ENCODE measurements around the gene SAXO1. TPM values are rescaled to one million over a fixed set of nuclear protein-coding genes. Genes with fewer than 3 reads are reported as not detected.

SAXO1 gene
- total RNA-seq, 1 experiment from 2014 or later = 0.09 TPM

DNA sequence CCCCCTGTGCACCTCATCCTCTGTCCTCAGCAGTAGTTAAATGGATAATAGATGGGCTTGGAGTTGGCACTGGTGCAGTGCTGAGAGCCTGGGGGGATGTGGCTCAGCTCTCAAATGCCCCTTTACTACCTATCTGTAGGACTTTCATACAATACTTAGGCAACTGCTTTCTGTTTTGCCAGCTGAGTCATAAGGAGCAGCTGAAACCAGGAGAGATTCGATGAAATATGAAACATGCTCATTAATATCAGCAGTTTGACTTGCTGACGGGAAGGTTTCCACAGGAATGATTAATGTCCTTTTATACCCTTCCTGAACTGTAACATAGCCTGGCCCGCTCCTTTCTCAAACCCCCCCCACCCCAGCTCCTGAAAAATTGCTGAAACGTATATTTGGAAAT is 142.6 kb downstream of the SAXO1 start:
- ChIA-PET POLR2A (no interaction called here), CTCF (interaction anchor here (0.7 kb wide), 1 partner anchor 138 kb away, joined by 4 read pairs; no protein-coding TSS in a partner anchor)
- Mint-ChIP-seq H3K9me3 (peaks cover 3% of the 10 kb centered on the region), H3K27me3 (ENCODE audit: low read depth) (no peaks in the 10 kb centered on the region), H3K27ac (no peak overlapping the region), H3K4me3 (no peak overlapping the region), H3K36me3 (no peaks in the 10 kb centered on the region), H3K4me1 (peaks cover 12% of the 10 kb centered on the region)
- no peak for ATAC-seq
- TF ChIP-seq FOXJ3 (CRISPR knock-in tag; IDR thresholded peaks at IDR 0.05; ENCODE audit: borderline replicate concordance) (no peak), IRF2 (CRISPR knock-in tag; IDR thresholded peaks at IDR 0.05; ENCODE audit: borderline replicate concordance, low read depth) (no peak), EMX1 (CRISPR knock-in tag; IDR thresholded peaks at IDR 0.05) (no peak), AR (CRISPR knock-in tag; IDR thresholded peaks at IDR 0.05) (no peak), ESRRA (CRISPR knock-in tag; IDR thresholded peaks at IDR 0.05; ENCODE audit: borderline replicate concordance) (no peak), USF2 (CRISPR knock-in tag; IDR thresholded peaks at IDR 0.05) (no peak), ZNF232 (CRISPR knock-in tag; IDR thresholded peaks at IDR 0.05) (no peak), FOXP1 (CRISPR knock-in tag; IDR thresholded peaks at IDR 0.05; ENCODE audit: borderline replicate concordance) (no peak), OVOL2 (CRISPR knock-in tag; IDR thresholded peaks at IDR 0.05; ENCODE audit: borderline replicate concordance) (no peak), ZNF281 (CRISPR knock-in tag; IDR thresholded peaks at IDR 0.05) (no peak), KAT7 (CRISPR knock-in tag; IDR thresholded peaks at IDR 0.05; ENCODE audit: borderline replicate concordance) (no peak)
- DNase-seq (ENCODE audit: low spot score) = no peak

- ChIA-PET POLR2A (no interaction called here), CTCF (interaction anchor here (0.7 to 1.1 kb wide), 2 partner anchors 37 to 139 kb away, joined by 3 to 4 read pairs; no protein-coding TSS in a partner anchor)
These were observed 143.5 kb downstream of the SAXO1 start for GRCh38 chr9:18889550-18889949.

More at GRCh38 chr9:18889550-18889949, 143.5 kb downstream of the SAXO1 start:
- H3K27me3 Mint-ChIP-seq (ENCODE audit: low read depth) = no peaks in the 10 kb centered on the region
- H3K36me3 Mint-ChIP-seq = peaks cover 2% of the 10 kb centered on the region; the same call in 1 of the 2 replicates
- TF ChIP-seq ZNF263 (CRISPR knock-in tag; IDR thresholded peaks at IDR 0.05; ENCODE audit: low read depth) = no peak
- TF ChIP-seq CBFB (CRISPR knock-in tag; IDR thresholded peaks at IDR 0.05; ENCODE audit: low read depth) = no peak
- no peak for TF ChIP-seq ZNF416 (CRISPR knock-in tag; IDR thresholded peaks at IDR 0.05)
- TF ChIP-seq NR3C1 (CRISPR knock-in tag; conservative IDR thresholded peaks at IDR 0.05; ENCODE audit: low read depth) = no peak
- TF ChIP-seq EMX1 (CRISPR knock-in tag; IDR thresholded peaks at IDR 0.05) = no peak
- no peak for TF ChIP-seq GTF2I (CRISPR knock-in tag; conservative IDR thresholded peaks at IDR 0.05)
- no peak for TF ChIP-seq MXD4 (CRISPR knock-in tag; IDR thresholded peaks at IDR 0.05; ENCODE audit: borderline replicate concordance)
- TF ChIP-seq TEAD1 (CRISPR knock-in tag; IDR thresholded peaks at IDR 0.05) = no peak
- no peak for TF ChIP-seq SP1 (CRISPR knock-in tag; conservative IDR thresholded peaks at IDR 0.05)
- TF ChIP-seq CREM (CRISPR knock-in tag; IDR thresholded peaks at IDR 0.05) = no peak
- TF ChIP-seq, protein P1, sequence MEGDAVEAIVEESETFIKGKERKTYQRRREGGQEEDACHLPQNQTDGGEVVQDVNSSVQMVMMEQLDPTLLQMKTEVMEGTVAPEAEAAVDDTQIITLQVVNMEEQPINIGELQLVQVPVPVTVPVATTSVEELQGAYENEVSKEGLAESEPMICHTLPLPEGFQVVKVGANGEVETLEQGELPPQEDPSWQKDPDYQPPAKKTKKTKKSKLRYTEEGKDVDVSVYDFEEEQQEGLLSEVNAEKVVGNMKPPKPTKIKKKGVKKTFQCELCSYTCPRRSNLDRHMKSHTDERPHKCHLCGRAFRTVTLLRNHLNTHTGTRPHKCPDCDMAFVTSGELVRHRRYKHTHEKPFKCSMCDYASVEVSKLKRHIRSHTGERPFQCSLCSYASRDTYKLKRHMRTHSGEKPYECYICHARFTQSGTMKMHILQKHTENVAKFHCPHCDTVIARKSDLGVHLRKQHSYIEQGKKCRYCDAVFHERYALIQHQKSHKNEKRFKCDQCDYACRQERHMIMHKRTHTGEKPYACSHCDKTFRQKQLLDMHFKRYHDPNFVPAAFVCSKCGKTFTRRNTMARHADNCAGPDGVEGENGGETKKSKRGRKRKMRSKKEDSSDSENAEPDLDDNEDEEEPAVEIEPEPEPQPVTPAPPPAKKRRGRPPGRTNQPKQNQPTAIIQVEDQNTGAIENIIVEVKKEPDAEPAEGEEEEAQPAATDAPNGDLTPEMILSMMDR (IDR thresholded peaks at IDR 0.05) = no peak
- TF ChIP-seq IRF2 (CRISPR knock-in tag; IDR thresholded peaks at IDR 0.05; ENCODE audit: borderline replicate concordance, low read depth) = no peak
- H3K27ac Mint-ChIP-seq = no peak overlapping the region
- DNase-seq (ENCODE audit: low spot score) (no peak), ATAC-seq (no peak)
- H3K4me3 Mint-ChIP-seq = no peak overlapping the region
- peaks cover 8% of the 10 kb centered on the region for H3K9me3 Mint-ChIP-seq
- peaks cover 12% of the 10 kb centered on the region for H3K4me1 Mint-ChIP-seq
